ENCODE results near the gene TUBB8. TPM values are rescaled to one million over a fixed set of nuclear protein-coding genes. Genes with fewer than 3 reads are reported as not detected.

The TUBB8 gene
- total RNA-seq, 3 donors from 2014 or later, result 0.90 TPM; not detected in 2

DNA sequence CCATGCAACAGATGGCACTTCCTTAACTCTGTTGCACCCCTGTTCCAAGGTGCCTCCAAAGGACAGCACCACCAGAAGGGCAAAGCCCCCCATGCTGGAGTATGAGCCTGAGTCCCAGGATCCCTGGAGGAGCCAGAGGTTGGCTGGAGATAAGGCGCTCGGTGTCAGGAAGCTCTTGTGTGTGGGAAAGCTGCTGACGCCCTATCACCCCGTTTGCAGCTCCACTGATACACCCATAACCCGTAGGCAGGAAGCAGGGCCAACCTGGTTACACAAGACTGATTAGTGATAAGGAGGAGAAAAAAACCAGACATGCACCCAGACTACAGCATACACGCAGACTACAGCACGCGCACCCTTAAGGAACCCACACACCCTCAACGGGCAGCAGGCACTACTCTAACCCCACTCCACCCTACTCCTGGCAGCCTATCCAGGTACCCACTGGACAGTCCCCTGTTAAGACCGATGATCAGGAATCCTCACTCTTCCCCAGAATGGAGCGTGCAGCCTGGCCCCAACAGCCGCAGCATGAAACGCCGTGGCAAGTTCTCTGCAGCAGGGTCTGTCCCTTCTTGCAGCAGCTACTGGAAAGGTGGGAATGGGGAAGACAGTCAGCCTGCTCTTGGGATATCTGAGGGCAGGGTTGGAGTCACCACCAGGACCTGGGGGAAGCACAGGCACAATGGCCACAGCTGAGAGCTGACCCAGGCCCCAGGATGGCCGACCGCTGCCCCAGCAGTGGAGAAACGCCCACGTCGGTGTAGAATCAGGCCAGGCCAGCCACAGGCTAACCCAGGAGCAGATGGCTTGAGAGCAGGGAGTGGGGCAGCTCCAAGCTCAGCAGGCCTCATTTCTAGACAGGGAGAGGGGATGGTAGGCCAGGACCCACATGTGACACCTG lies 38.3 kb upstream of the TUBB8 start:
- ATAC-seq (peak; percentile 11), DNase-seq (no peak)
- H3K9me3 ChIP-seq, result no peaks in the 10 kb centered on the region
- no peak for TF ChIP-seq CTCF (IDR thresholded peaks at IDR 0.05)
- no peak overlapping the region for H3K4me3 ChIP-seq
- no peaks in the 10 kb centered on the region for H3K4me1 ChIP-seq (ENCODE audit: low read depth)
- intact Hi-C loops (cut with DNase I, micrococcal nuclease), result no loop called here
- no peaks in the 10 kb centered on the region for H3K36me3 ChIP-seq (ENCODE audit: low read depth)

DNA sequence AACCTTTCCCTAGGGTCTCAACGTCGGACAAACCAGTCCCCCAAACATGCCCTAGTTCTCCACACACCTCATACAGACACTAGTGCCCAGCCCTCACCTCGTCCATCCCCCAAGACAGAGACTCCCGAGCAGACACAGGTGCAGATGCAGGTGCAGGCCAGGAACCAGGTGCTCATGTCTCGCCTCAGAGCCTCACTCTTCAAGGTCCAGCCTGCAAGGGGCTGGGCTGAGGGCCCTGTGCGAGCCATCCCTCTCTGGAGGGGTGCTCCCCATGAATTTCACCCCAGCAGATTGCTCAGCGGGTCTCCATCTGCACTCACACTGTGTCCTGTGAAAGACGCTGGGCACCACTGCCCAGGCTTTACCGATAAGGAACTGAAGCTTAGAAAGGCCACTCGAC lies 36.9 kb upstream of the TUBB8 start:
- no peaks in the 10 kb centered on the region for H3K9me3 ChIP-seq
- intact Hi-C loops (cut with DNase I, micrococcal nuclease), result no loop called here
- ATAC-seq, result no peak
- no peaks in the 10 kb centered on the region for H3K4me1 ChIP-seq (ENCODE audit: low read depth)
- no peak overlapping the region for H3K4me3 ChIP-seq
- no peak for TF ChIP-seq CTCF (IDR thresholded peaks at IDR 0.05)
- DNase-seq, result no peak
- no peaks in the 10 kb centered on the region for H3K36me3 ChIP-seq (ENCODE audit: low read depth)

- Histone ChIP-seq H3K4me1 (ENCODE audit: low read depth) (no peaks in the 10 kb centered on the region), H3K4me3 (no peak overlapping the region), H3K36me3 (ENCODE audit: low read depth) (no peaks in the 10 kb centered on the region), H3K9me3 (no peaks in the 10 kb centered on the region)
- DNase-seq, result no peak
- no peak for ATAC-seq
- intact Hi-C loops (cut with DNase I, micrococcal nuclease), result no loop called here
- no peak for TF ChIP-seq CTCF (IDR thresholded peaks at IDR 0.05)
Measured at GRCh38 chr10:85044-85443, 35.9 kb upstream of the TUBB8 start.

DNA sequence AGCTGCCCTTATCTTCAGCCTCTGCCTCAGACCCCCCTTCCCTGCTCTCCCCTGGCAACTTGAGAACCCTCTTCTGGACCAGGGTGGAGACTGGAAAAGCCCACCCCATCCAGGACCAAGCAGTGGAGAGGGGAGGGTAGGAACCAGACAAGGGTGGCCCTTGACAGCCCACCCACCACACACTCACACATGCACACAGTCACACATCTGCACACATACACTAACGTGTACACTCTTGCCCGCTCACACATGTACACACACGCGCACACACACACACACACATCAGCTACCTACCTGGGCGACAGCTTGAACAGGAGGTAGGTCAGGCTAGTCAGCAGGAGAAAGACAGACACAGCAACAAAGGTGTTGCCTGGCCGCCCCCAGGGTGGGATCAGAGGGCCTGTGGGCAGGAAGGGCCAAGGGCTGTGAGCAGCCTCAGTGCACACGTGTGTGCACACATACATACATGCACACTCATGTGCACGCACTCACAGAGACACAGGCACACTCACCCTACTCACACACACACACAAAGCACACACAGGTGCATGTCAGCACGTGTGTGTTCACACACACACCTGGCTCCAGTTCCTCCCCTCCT lies 34.9 kb upstream of the TUBB8 start:
- Histone ChIP-seq H3K36me3 (ENCODE audit: low read depth) (no peaks in the 10 kb centered on the region), H3K9me3 (no peaks in the 10 kb centered on the region), H3K4me3 (no peak overlapping the region), H3K4me1 (ENCODE audit: low read depth) (no peaks in the 10 kb centered on the region)
- intact Hi-C loops (cut with DNase I, micrococcal nuclease), result no loop called here
- no peak for DNase-seq
- no peak for TF ChIP-seq CTCF (IDR thresholded peaks at IDR 0.05)
- ATAC-seq, result no peak

GRCh38 chr10:80477-81105 lies 31.5 kb upstream of the TUBB8 start:
- ATAC-seq (no peak), DNase-seq (no peak)
- Histone ChIP-seq H3K36me3 (ENCODE audit: low read depth) (no peaks in the 10 kb centered on the region), H3K4me1 (ENCODE audit: low read depth) (no peaks in the 10 kb centered on the region), H3K9me3 (no peaks in the 10 kb centered on the region), H3K4me3 (no peak overlapping the region)
- TF ChIP-seq CTCF (IDR thresholded peaks at IDR 0.05), result no peak
- intact Hi-C loops (cut with DNase I, micrococcal nuclease), result no loop called here
